Ammon's horn (tissue), 1 donor: ENCODE results near the gene PAK1IP1.
"Not testable (repeated sequence)": the region's sequence is repeated elsewhere in the genome, so short reads cannot be mapped to it uniquely, and the experiment has no call there.

Experiments used
- DNase-seq: peaks from one replicate; pipeline ENCODE4 v3.0.0-alpha.2; 2016; ENCODE audit warnings: low spot score

Gene PAK1IP1

GRCh38 chr6:10743515-10743914, 48.7 kb downstream of the PAK1IP1 start:
- no peak for DNase-seq

- no peak for DNase-seq
Measured at GRCh38 chr6:10745116-10745515, 50.3 kb downstream of the PAK1IP1 start.

GRCh38 chr6:10746915-10747250, 52.1 kb downstream of the PAK1IP1 start:
- DNase-seq, result no peak

GRCh38 chr6:10747251-10747972, 52.6 kb downstream of the PAK1IP1 start, which contains the start of gene TMEM14B:
TSS of gene TMEM14B (plus strand) at chr6:10747805. CDS start at chr6:10749246, 1,441 bp downstream.
- DNase-seq, result peak; percentile 98

DNA sequence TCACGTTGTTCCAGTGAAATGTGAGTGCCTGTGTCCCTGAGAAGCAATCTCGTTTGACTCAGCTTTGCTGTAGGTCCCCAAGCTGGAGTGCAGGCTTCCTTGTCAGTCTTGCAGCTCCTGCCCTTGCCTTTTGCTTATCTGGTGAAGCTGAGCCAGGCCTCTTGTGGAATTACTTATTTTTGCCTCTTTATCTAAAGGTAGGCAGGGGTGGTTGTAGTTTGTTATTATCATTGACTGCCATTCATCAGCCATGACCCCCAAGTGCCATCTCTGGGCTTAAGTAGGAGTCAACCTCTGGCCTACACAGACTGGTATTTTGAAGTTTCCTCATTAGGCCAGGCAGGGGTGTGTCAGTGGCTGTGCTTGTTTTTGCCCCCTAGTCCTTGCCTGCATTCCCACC, 55.0 kb downstream of the PAK1IP1 start:
- no peak for DNase-seq

DNA sequence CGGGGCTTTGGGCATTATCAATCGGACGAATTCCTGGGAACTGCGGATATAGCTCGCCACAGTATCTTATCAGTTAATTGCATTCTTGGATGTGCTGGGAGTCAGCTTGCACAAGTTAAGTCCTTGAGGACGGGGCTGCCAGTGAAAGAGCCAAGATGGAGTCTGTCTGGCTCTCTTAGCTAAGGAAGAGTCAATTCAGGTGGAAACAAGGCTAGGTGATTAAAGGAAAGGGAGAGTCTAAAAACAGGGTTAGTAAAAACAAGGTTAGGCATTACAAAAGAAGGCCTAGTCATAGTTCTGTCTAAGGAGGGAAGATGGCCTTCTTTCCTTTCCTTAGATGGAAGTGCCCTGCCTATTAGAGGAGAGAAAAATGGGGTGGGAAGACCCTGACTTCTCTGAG, 55.8 kb downstream of the PAK1IP1 start:
- DNase-seq, result not testable (repeated sequence)

- DNase-seq, result not testable (repeated sequence)
Measured at GRCh38 chr6:10751757-10752156, 57.0 kb downstream of the PAK1IP1 start.

DNA sequence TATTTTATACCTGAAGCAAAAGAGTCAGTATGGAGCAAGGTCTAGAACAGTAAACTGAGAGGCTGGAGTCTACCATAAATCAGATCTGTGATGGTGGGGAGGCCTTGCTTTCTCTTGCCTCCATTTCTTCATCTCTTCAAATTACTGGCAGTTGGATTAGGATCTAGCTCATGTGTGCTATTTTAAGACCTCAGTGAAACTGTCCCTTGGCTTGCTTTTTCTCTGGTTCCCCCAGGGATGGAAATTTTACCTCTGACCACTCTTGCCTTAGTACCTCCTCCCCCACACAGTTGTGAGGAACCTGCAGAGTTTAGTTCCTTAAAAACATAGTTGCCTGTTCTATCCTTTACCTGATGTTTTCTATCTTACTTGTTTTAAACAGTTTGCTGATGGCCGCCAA, 61.3 kb downstream of the PAK1IP1 start:
- DNase-seq, result no peak
